GM12801 (cell line): ENCODE results near the gene XYLT1.

ENCODE experiments used
- CTCF ChIP-seq: IDR thresholded peaks from one replicate; pipeline ENCODE4 v1.5.1; 2011; ENCODE audit warnings: control low read depth; ENCODE audit not compliant: insufficient read length; ENCODE audit errors: extremely low read depth

The XYLT1 gene

DNA sequence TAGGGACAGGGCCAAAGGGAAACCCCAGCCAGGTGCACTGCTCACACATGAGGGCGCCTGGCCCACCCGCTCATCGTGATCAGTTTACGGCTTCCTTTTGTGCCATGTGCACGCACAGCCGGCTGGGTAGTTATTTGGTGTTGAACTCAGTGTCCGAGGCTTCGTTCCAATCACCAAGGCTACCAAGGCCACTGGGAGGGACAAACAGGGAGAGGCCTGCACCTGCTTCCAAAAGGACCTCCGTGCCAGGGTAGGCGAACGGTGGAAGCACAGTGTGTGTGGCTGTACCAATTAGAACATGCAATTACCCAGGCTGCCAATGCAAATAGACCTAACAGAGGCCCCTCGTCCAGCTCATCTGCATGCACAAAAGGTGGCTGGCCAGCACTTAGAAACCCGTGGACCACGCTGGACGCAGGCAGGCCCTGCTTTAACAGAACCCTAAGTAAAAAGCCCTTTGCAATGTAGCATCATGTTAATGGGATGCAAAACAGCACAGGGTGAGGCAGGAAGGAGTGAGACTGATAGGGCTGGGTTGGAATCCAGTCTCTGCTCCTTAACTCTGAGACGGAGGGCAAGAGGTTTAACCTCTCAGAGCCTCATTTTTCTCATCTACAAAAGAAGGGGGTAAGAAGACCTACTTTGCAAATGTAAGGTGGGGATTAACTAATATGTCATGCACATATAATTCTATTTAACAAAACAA is 204.0 kb downstream of the XYLT1 start:
- no peak for TF ChIP-seq CTCF

DNA sequence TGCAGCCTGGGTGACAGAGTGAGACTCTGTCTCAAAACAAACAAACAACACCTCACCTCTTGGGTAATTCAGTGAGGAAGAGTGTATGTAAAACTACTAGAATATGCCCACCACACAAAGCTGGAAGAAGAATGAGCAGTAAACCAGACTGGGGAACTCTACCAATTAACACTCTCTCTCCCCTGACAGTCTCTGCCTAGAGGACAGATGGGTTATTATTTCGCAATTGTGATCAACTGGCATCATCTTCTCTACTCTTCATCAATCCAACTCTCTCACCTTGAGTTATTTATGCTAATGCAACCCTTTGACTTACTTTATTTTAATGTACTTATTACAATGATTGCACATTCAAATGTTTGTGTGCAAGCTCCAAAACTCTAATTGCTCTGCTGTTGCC is 205.6 kb downstream of the XYLT1 start:
- TF ChIP-seq CTCF: no peak

- no peak for TF ChIP-seq CTCF
Observed at GRCh38 chr16:17261197-17261858, 209.4 kb downstream of the XYLT1 start.

GRCh38 chr16:17260276-17260849 is 210.4 kb downstream of the XYLT1 start:
- TF ChIP-seq CTCF: no peak

DNA sequence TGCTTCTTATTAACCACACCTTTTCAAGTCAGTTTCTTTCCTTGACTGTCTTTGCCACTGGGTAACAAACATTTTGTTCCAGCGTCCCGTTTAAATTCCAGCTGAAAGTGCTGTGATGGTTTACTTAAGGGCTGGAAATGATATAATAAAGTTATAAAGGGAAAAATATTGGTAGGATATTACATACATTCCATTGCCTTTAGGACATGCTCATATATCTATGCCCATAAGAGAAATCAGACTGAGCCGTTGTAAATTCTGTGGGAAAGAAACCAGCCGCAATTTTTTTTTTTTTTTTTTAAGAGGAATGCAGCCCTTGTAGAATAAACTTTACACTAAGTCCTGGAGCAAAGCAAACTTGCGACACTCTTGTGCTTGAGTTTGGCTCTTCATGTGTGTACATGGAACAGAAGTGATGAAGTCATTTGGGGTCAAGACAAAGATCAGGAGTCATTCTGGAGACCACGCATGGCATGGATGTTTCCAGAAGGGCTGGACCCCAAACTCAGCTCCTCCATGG is 210.9 kb downstream of the XYLT1 start:
- TF ChIP-seq CTCF: no peak

DNA sequence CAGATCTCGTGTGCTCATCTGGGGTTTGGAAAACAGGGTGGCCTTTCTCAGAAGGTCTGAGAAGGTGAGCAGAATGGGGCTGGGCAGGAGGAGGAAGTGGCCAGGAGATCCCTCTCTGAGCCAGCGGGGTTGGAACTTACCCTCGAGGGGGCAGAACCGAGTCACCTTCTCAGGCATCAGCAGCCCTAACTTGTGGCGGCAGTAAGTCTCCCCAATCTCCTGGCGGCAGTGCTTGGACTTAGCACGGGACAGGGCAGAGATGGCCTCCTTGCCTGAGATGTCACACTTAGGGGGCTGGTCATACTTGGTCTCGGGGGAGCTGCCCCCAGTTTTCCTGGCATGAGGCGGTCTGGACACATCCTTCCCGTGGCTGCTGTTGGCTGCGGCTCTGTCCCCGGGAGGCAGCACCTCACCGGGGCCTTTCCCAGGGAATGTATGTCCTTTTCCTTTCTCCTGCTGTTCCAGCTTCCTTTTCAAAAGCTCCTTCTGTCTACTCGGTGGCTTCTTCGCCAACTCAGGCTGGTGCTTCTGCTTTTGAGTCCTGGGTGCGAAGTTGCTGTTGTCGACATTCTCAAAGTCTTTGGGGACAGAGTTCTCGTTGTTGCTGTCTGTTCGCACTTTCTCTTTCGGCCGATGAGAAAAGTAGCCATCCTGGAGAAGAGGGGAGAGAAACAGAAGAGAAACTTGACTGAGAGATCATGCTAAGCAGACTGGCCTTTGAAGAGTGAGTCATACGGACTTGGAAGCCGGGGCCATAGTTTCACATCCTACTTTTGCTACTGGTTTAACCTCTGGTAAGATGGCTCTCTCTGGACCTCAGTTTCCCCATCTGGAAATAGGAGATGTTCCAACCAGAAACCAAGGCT is 211.7 kb downstream of the XYLT1 start:
- no peak for TF ChIP-seq CTCF
